GM11168 (cell line): ENCODE data around the gene DHX9.

Source experiments
- in situ Hi-C: fragments of 300-500 bp; cut with MboI; formaldehyde crosslinking; loops from one replicate; pipeline ENCODE4 v1.12.0; 2022; ENCODE audit warnings: low sequenced_read_pairs; ENCODE audit not compliant: unreplicated experiment

DHX9 gene

GRCh38 chr1:182839209-182840066 lies at the start of gene DHX9:
TSS of gene DHX9 (plus strand) at chr1:182839347. CDS start at chr1:182842567, 3,220 bp downstream.
- in situ Hi-C loops: no loop called here

- in situ Hi-C loops: loop anchor here (25.0 kb wide), 1 partner anchor 704 kb away; no protein-coding TSS in a partner anchor
Measured at GRCh38 chr1:182791281-182792179, 47.6 kb upstream of the DHX9 start.

- in situ Hi-C loops: loop anchor here (25.0 kb wide), 1 partner anchor 707 kb away; no protein-coding TSS in a partner anchor
Measured at GRCh38 chr1:182794091-182794490, 45.1 kb upstream of the DHX9 start.

GRCh38 chr1:182794676-182795201 lies 44.4 kb upstream of the DHX9 start:
- in situ Hi-C loops: loop anchor here (25.0 kb wide), 1 partner anchor 707 kb away; no protein-coding TSS in a partner anchor

GRCh38 chr1:182795563-182796228 lies 43.5 kb upstream of the DHX9 start:
- in situ Hi-C loops: loop anchor here (25.0 kb wide), 1 partner anchor 708 kb away; no protein-coding TSS in a partner anchor

- in situ Hi-C loops: no loop called here
Measured at GRCh38 chr1:182802006-182802803, 36.9 kb upstream of the DHX9 start.

- in situ Hi-C loops: no loop called here
Measured at GRCh38 chr1:182803846-182804245, 35.3 kb upstream of the DHX9 start.

- in situ Hi-C loops: no loop called here
Measured at GRCh38 chr1:182806015-182806678, 33.0 kb upstream of the DHX9 start.

- in situ Hi-C loops: no loop called here
Measured at GRCh38 chr1:182807907-182808306, 31.2 kb upstream of the DHX9 start.

GRCh38 chr1:182809414-182809957 lies 29.7 kb upstream of the DHX9 start:
- in situ Hi-C loops: no loop called here

GRCh38 chr1:182811975-182812722 lies 27.0 kb upstream of the DHX9 start:
- in situ Hi-C loops: no loop called here

- in situ Hi-C loops: no loop called here
Measured at GRCh38 chr1:182816863-182817262, 22.3 kb upstream of the DHX9 start.

GRCh38 chr1:182817802-182818201 lies 21.3 kb upstream of the DHX9 start:
- in situ Hi-C loops: no loop called here

GRCh38 chr1:182823220-182823619 lies 15.9 kb upstream of the DHX9 start:
- in situ Hi-C loops: no loop called here

GRCh38 chr1:182826892-182827291 lies 12.3 kb upstream of the DHX9 start:
- in situ Hi-C loops: no loop called here

- in situ Hi-C loops: no loop called here
Measured at GRCh38 chr1:182829285-182829932, 9.7 kb upstream of the DHX9 start.

- in situ Hi-C loops: no loop called here
Measured at GRCh38 chr1:182833271-182833670, 5.9 kb upstream of the DHX9 start.
